ENCODE data around the gene HOXC13. TPM values are rescaled to one million over a fixed set of nuclear protein-coding genes. Genes with fewer than 3 reads are reported as not detected.

HOXC13 gene
- total and polyA plus RNA-seq, 4 donors = 0.32 TPM; not detected in 3

- DNase-seq (no peak), ATAC-seq (ENCODE audit: low FRiP score) (no peak)
- Histone ChIP-seq H3K9me3 (ENCODE audit: control insufficient read depth, low read length) (no peaks in the 10 kb centered on the region), H3K4me1 (ENCODE audit: control insufficient read depth in 1 of 2, insufficient read depth in 2 of 2, low read length in 2 of 2) (no peaks in the 10 kb centered on the region), H3K27ac (ENCODE audit: low read depth in 1 of 2, low read length in 2 of 2) (no peak overlapping the region), H3K36me3 (ENCODE audit: control insufficient read depth in 1 of 2, insufficient read depth in 2 of 2, low read length in 1 of 2) (no peaks in the 10 kb centered on the region), H3K4me3 (ENCODE audit: low read length in 2 of 2) (no peak overlapping the region), H3K27me3 (ENCODE audit: control insufficient read depth in 1 of 2, insufficient read depth in 2 of 2, low read length in 1 of 2) (no peaks in the 10 kb centered on the region)
- 11 to 16% methylated on average over 12 of the region's 12 CpGs for WGBS, 2 donors
- intact Hi-C loops (cut with DNase I) = no loop called here
Observed at GRCh38 chr12:53937099-53937498, 1.5 kb upstream of the HOXC13 start.

GRCh38 chr12:53937596-53938325, 870 bp upstream of the HOXC13 start:
- Histone ChIP-seq H3K36me3 (ENCODE audit: control insufficient read depth in 1 of 2, insufficient read depth in 2 of 2, low read length in 1 of 2) (no peaks in the 10 kb centered on the region), H3K4me1 (ENCODE audit: control insufficient read depth in 1 of 2, insufficient read depth in 2 of 2, low read length in 2 of 2) (no peaks in the 10 kb centered on the region), H3K4me3 (ENCODE audit: low read length in 2 of 2) (no peak overlapping the region), H3K27ac (ENCODE audit: low read depth in 1 of 2, low read length in 2 of 2) (no peak overlapping the region), H3K9me3 (ENCODE audit: control insufficient read depth, low read length) (no peaks in the 10 kb centered on the region), H3K27me3 (ENCODE audit: control insufficient read depth in 1 of 2, insufficient read depth in 2 of 2, low read length in 1 of 2) (no peaks in the 10 kb centered on the region)
- no peak for ATAC-seq (ENCODE audit: low FRiP score)
- WGBS, 2 donors = 19 to 21% methylated on average over 23 of the region's 23 CpGs
- intact Hi-C loops (cut with DNase I) = no loop called here
- DNase-seq = no peak

- H3K4me1 ChIP-seq (ENCODE audit: control insufficient read depth in 1 of 2, insufficient read depth in 2 of 2, low read length in 2 of 2) = no peaks in the 10 kb centered on the region
- H3K27me3 ChIP-seq (ENCODE audit: control insufficient read depth in 1 of 2, insufficient read depth in 2 of 2, low read length in 1 of 2) = no peaks in the 10 kb centered on the region
- intact Hi-C loops (cut with DNase I) = no loop called here
- 4% methylated on average over 78 to 91 of the region's 91 CpGs for WGBS, 2 donors
- no peak overlapping the region for H3K27ac ChIP-seq (ENCODE audit: low read depth in 1 of 2, low read length in 2 of 2)
- no peak overlapping the region for H3K4me3 ChIP-seq (ENCODE audit: low read length in 2 of 2)
- H3K36me3 ChIP-seq (ENCODE audit: control insufficient read depth in 1 of 2, insufficient read depth in 2 of 2, low read length in 1 of 2) = no peaks in the 10 kb centered on the region
- DNase-seq (peak; percentile 37 to 81), ATAC-seq (ENCODE audit: low FRiP score) (peak; percentile 21)
- H3K9me3 ChIP-seq (ENCODE audit: control insufficient read depth, low read length) = no peaks in the 10 kb centered on the region
Observed at GRCh38 chr12:53939141-53940108, 794 bp downstream of the HOXC13 start.

- H3K9me3 ChIP-seq (ENCODE audit: control insufficient read depth, low read length) = no peaks in the 10 kb centered on the region
- WGBS, 2 donors = 12 to 15% methylated on average over 9 of the region's 9 CpGs
- DNase-seq (no peak), ATAC-seq (ENCODE audit: low FRiP score) (no peak)
- H3K27ac ChIP-seq (ENCODE audit: low read depth in 1 of 2, low read length in 2 of 2) = no peak overlapping the region
- no peaks in the 10 kb centered on the region for H3K36me3 ChIP-seq (ENCODE audit: control insufficient read depth in 1 of 2, insufficient read depth in 2 of 2, low read length in 1 of 2)
- intact Hi-C loops (cut with DNase I) = no loop called here
- H3K4me3 ChIP-seq (ENCODE audit: low read length in 2 of 2) = no peak overlapping the region
- no peaks in the 10 kb centered on the region for H3K4me1 ChIP-seq (ENCODE audit: control insufficient read depth in 1 of 2, insufficient read depth in 2 of 2, low read length in 2 of 2)
- H3K27me3 ChIP-seq (ENCODE audit: control insufficient read depth in 1 of 2, insufficient read depth in 2 of 2, low read length in 1 of 2) = no peaks in the 10 kb centered on the region
Observed at GRCh38 chr12:53940443-53941014, 1.9 kb downstream of the HOXC13 start.

- DNase-seq (no peak), ATAC-seq (ENCODE audit: low FRiP score) (no peak)
- Histone ChIP-seq H3K36me3 (ENCODE audit: control insufficient read depth in 1 of 2, insufficient read depth in 2 of 2, low read length in 1 of 2) (no peaks in the 10 kb centered on the region), H3K4me3 (ENCODE audit: low read length in 2 of 2) (no peak overlapping the region), H3K9me3 (ENCODE audit: control insufficient read depth, low read length) (no peaks in the 10 kb centered on the region), H3K27me3 (ENCODE audit: control insufficient read depth in 1 of 2, insufficient read depth in 2 of 2, low read length in 1 of 2) (no peaks in the 10 kb centered on the region), H3K27ac (ENCODE audit: low read depth in 1 of 2, low read length in 2 of 2) (no peak overlapping the region), H3K4me1 (ENCODE audit: control insufficient read depth in 1 of 2, insufficient read depth in 2 of 2, low read length in 2 of 2) (no peaks in the 10 kb centered on the region)
- intact Hi-C loops (cut with DNase I) = no loop called here
Observed at GRCh38 chr12:53941187-53941586, 2.6 kb downstream of the HOXC13 start.

- no peak for DNase-seq
- H3K4me3 ChIP-seq (ENCODE audit: low read length in 2 of 2) = no peak overlapping the region
- intact Hi-C loops (cut with DNase I) = no loop called here
- ATAC-seq (ENCODE audit: low FRiP score) = no peak
- H3K27me3 ChIP-seq (ENCODE audit: control insufficient read depth in 1 of 2, insufficient read depth in 2 of 2, low read length in 1 of 2) = no peaks in the 10 kb centered on the region
- no peaks in the 10 kb centered on the region for H3K4me1 ChIP-seq (ENCODE audit: control insufficient read depth in 1 of 2, insufficient read depth in 2 of 2, low read length in 2 of 2)
- H3K9me3 ChIP-seq (ENCODE audit: control insufficient read depth, low read length) = no peaks in the 10 kb centered on the region
- WGBS, 2 donors = 15 to 23% methylated on average over 5 of the region's 5 CpGs
- H3K27ac ChIP-seq (ENCODE audit: low read depth in 1 of 2, low read length in 2 of 2) = no peak overlapping the region
- no peaks in the 10 kb centered on the region for H3K36me3 ChIP-seq (ENCODE audit: control insufficient read depth in 1 of 2, insufficient read depth in 2 of 2, low read length in 1 of 2)
Observed at GRCh38 chr12:53941750-53942149, 3.1 kb downstream of the HOXC13 start.

GRCh38 chr12:53942467-53942997, 3.9 kb downstream of the HOXC13 start:
- DNase-seq (no peak), ATAC-seq (ENCODE audit: low FRiP score) (no peak)
- no peaks in the 10 kb centered on the region for H3K9me3 ChIP-seq (ENCODE audit: control insufficient read depth, low read length)
- H3K4me3 ChIP-seq (ENCODE audit: low read length in 2 of 2) = no peak overlapping the region
- no peaks in the 10 kb centered on the region for H3K36me3 ChIP-seq (ENCODE audit: control insufficient read depth in 1 of 2, insufficient read depth in 2 of 2, low read length in 1 of 2)
- H3K4me1 ChIP-seq (ENCODE audit: control insufficient read depth in 1 of 2, insufficient read depth in 2 of 2, low read length in 2 of 2) = no peaks in the 10 kb centered on the region
- no peaks in the 10 kb centered on the region for H3K27me3 ChIP-seq (ENCODE audit: control insufficient read depth in 1 of 2, insufficient read depth in 2 of 2, low read length in 1 of 2)
- intact Hi-C loops (cut with DNase I) = no loop called here
- WGBS, 2 donors = 6 to 16% methylated on average over 2 of the region's 2 CpGs
- no peak overlapping the region for H3K27ac ChIP-seq (ENCODE audit: low read depth in 1 of 2, low read length in 2 of 2)

GRCh38 chr12:53944209-53944608, 5.6 kb downstream of the HOXC13 start:
- ATAC-seq (ENCODE audit: low FRiP score) (no peak), DNase-seq (no peak)
- intact Hi-C loops (cut with DNase I) = no loop called here
- H3K9me3 ChIP-seq (ENCODE audit: control insufficient read depth, low read length) = no peaks in the 10 kb centered on the region
- no peaks in the 10 kb centered on the region for H3K36me3 ChIP-seq (ENCODE audit: control insufficient read depth in 1 of 2, insufficient read depth in 2 of 2, low read length in 1 of 2)
- no peak overlapping the region for H3K27ac ChIP-seq (ENCODE audit: low read depth in 1 of 2, low read length in 2 of 2)
- no peaks in the 10 kb centered on the region for H3K4me1 ChIP-seq (ENCODE audit: control insufficient read depth in 1 of 2, insufficient read depth in 2 of 2, low read length in 2 of 2)
- H3K4me3 ChIP-seq (ENCODE audit: low read length in 2 of 2) = no peak overlapping the region
- 16 to 17% methylated on average over 4 of the region's 4 CpGs for WGBS, 2 donors
- no peaks in the 10 kb centered on the region for H3K27me3 ChIP-seq (ENCODE audit: control insufficient read depth in 1 of 2, insufficient read depth in 2 of 2, low read length in 1 of 2)

Measured in aorta (tissue), 5 donors.